Neural cell (in vitro differentiated cells): ENCODE measurements around the gene PMPCA. TPM values are rescaled to one million over a fixed set of nuclear protein-coding genes. Genes with fewer than 3 reads are reported as not detected.
"Not testable (repeated sequence)": the region's sequence is repeated elsewhere in the genome, so short reads cannot be mapped to it uniquely, and the experiment has no call there.

Experiments
- H2AFZ ChIP-seq: fragments of 200-600, 300-800 bp; sonication (generic), shearing (Covaris generic); 2 replicates; pipeline ENCODE4 v1.6.0; 2014; ENCODE audit warnings: low read depth, mild to moderate bottlenecking, antibody characterized with exemption, low read length, moderate library complexity
- H3F3A ChIP-seq: fragments of 200-600 bp; shearing (Covaris generic); 2 replicates; pipeline ENCODE4 v1.6.1; 2016; ENCODE audit warnings: mild to moderate bottlenecking, moderate library complexity, mixed read lengths, antibody characterized with exemption, low read length; ENCODE audit not compliant: insufficient read depth, poor library complexity, severe bottlenecking
- H3K27ac ChIP-seq: fragments of 200-600, 300-800 bp; sonication (generic), shearing (Covaris generic); 2 replicates; pipeline ENCODE4 v1.5.1; 2014; ENCODE audit warnings: mild to moderate bottlenecking, low read length, moderate library complexity
- H3K27me3 ChIP-seq: fragments of 300-800, 200-600 bp; sonication (generic), shearing (Covaris generic); 2 replicates; pipeline ENCODE4 v1.6.0; 2014; ENCODE audit warnings: mild to moderate bottlenecking, low read depth, low read length, moderate library complexity; ENCODE audit not compliant: insufficient read depth
- H3K36me3 ChIP-seq: fragments of 300-800, 200-600 bp; sonication (generic), shearing (Covaris generic); 2 replicates; pipeline ENCODE4 v1.5.1; 2014; ENCODE audit warnings: mild to moderate bottlenecking, antibody characterized with exemption, low read length, moderate library complexity; ENCODE audit not compliant: insufficient read depth
- H3K4me2 ChIP-seq: fragments of 300-800, 200-600 bp; sonication (generic), shearing (Covaris generic); 2 replicates; pipeline ENCODE4 v1.6.0; 2014; ENCODE audit warnings: mild to moderate bottlenecking, low read length
- H3K4me3 ChIP-seq: fragments of 300-800, 200-600 bp; sonication (generic), shearing (Covaris generic); 2 replicates; pipeline ENCODE4 v1.5.1; 2014; ENCODE audit warnings: mild to moderate bottlenecking, low read length, moderate library complexity
- H3K79me2 ChIP-seq: fragments of 200-600 bp; shearing (Covaris generic); replicated peaks from 2 replicates; pipeline ENCODE4 v1.6.0; 2014; ENCODE audit warnings: mild to moderate bottlenecking, low read length, moderate library complexity; ENCODE audit not compliant: insufficient read depth
- H3K9ac ChIP-seq: fragments of 300-800, 200-600 bp; sonication (generic), shearing (Covaris generic); 2 replicates; pipeline ENCODE4 v1.6.1; 2016; ENCODE audit warnings: mild to moderate bottlenecking, low read length, mixed read lengths
- H3K9me2 ChIP-seq: fragments of 200-600 bp; shearing (Covaris generic); 2 replicates; pipeline ENCODE4 v1.6.1; 2016; ENCODE audit warnings: mild to moderate bottlenecking, low read length, mixed read lengths; ENCODE audit not compliant: insufficient read depth
- H3K9me3 ChIP-seq: fragments of 200-600, 300-800 bp; sonication (generic), shearing (Covaris generic); 2 replicates; pipeline ENCODE4 v1.6.1; 2016; ENCODE audit warnings: mild to moderate bottlenecking, mixed run types, low read length, moderate library complexity, mixed read lengths
- H4K20me1 ChIP-seq: fragments of 200-600 bp; shearing (Covaris generic); 2 replicates; pipeline ENCODE4 v1.6.1; 2016; ENCODE audit warnings: mild to moderate bottlenecking, mixed run types; ENCODE audit not compliant: insufficient read depth
- CTCF ChIP-seq: fragments of 450-650 bp; IDR thresholded peaks from 2 replicates; pipeline ENCODE4 v1.5.1; 2014; ENCODE audit warnings: antibody characterized with exemption, mild to moderate bottlenecking, moderate library complexity; ENCODE audit not compliant: poor library complexity, severe bottlenecking
- EP300 ChIP-seq: fragments of 450-650 bp; conservative IDR thresholded peaks from 2 replicates; pipeline ENCODE4 v1.6.1; 2014; ENCODE audit warnings: antibody characterized with exemption, mild to moderate bottlenecking, moderate library complexity; ENCODE audit not compliant: poor library complexity, severe bottlenecking
- EZH2 ChIP-seq: fragments of 200-600, 300-800 bp; shearing (Covaris generic), sonication (generic); IDR thresholded peaks from 2 replicates; pipeline ENCODE4 v1.6.1; 2014; ENCODE audit warnings: antibody characterized with exemption, low read length, borderline replicate concordance, mild to moderate bottlenecking; ENCODE audit not compliant: insufficient read depth, poor library complexity, severe bottlenecking
- MXI1 ChIP-seq: fragments of 450-650 bp; conservative IDR thresholded peaks from 2 replicates; pipeline ENCODE4 v1.6.1; 2014; ENCODE audit warnings: antibody characterized with exemption, mild to moderate bottlenecking; ENCODE audit not compliant: poor library complexity, severe bottlenecking
- POLR2AphosphoS5 ChIP-seq: IDR thresholded peaks from 2 replicates; pipeline ENCODE4 v1.6.1; 2012
- RAD21 ChIP-seq: fragments of 450-650 bp; conservative IDR thresholded peaks from 2 replicates; pipeline ENCODE4 v1.6.1; 2014; ENCODE audit warnings: antibody characterized with exemption, mild to moderate bottlenecking, moderate library complexity
- REST ChIP-seq: IDR thresholded peaks from 2 replicates; pipeline ENCODE4 v1.6.1; 2012; ENCODE audit warnings: borderline replicate concordance
- SMC3 ChIP-seq: fragments of 450-650 bp; conservative IDR thresholded peaks from 2 replicates; pipeline ENCODE4 v1.6.1; 2014; ENCODE audit warnings: antibody characterized with exemption, mild to moderate bottlenecking, moderate library complexity; ENCODE audit not compliant: poor library complexity
- TAF1 ChIP-seq: IDR thresholded peaks from 2 replicates; pipeline ENCODE4 v1.6.1; 2012; ENCODE audit warnings: low read depth
- polyA plus RNA-seq: library from polyadenylated mRNA; depleted of rRNA; stranded (reverse); fragments of >200 nt; gene quantifications from 2 replicates; pipeline ENCODE4 v1.2.3, GENCODE V29; 2014

Gene PMPCA
- polyA plus RNA-seq, 1 donor from 2014 or later = 61.3 TPM

GRCh38 chr9:136423432-136424146 lies 13.1 kb downstream of the PMPCA start:
- Histone ChIP-seq H3K79me2 (no peaks in the 10 kb centered on the region), H4K20me1 (no peaks in the 10 kb centered on the region), H3K9ac (no peak overlapping the region), H3K4me2 (no peak overlapping the region), H3K4me3 (no peak overlapping the region), H3K36me3 (no peaks in the 10 kb centered on the region), H3K9me3 (no peaks in the 10 kb centered on the region), H2AFZ (no peak overlapping the region), H3F3A (no peaks in the 10 kb centered on the region), H3K9me2 (no peaks in the 10 kb centered on the region), H3K27me3 (no peaks in the 10 kb centered on the region), H3K27ac (no peak overlapping the region)
- TF ChIP-seq MXI1 (no peak), REST (no peak), EP300 (no peak), RAD21 (no peak), TAF1 (no peak), SMC3 (no peak), EZH2 (no peak), CTCF (no peak), POLR2AphosphoS5 (no peak)

GRCh38 chr9:136424750-136425362 lies 14.4 kb downstream of the PMPCA start:
- Histone ChIP-seq H3K4me3 (no peak overlapping the region), H3K9me3 (no peaks in the 10 kb centered on the region), H3K36me3 (no peaks in the 10 kb centered on the region), H3K79me2 (no peaks in the 10 kb centered on the region), H3K27me3 (no peaks in the 10 kb centered on the region), H3K4me2 (no peak overlapping the region), H3K9me2 (no peaks in the 10 kb centered on the region), H3K27ac (no peak overlapping the region), H4K20me1 (no peaks in the 10 kb centered on the region), H3K9ac (no peak overlapping the region), H2AFZ (no peak overlapping the region), H3F3A (no peaks in the 10 kb centered on the region)
- TF ChIP-seq RAD21 (no peak), SMC3 (no peak), EP300 (no peak), CTCF (no peak), EZH2 (no peak), POLR2AphosphoS5 (no peak), TAF1 (no peak), MXI1 (no peak), REST (no peak)

- not testable (repeated sequence) for H3K4me2 ChIP-seq, H3F3A ChIP-seq, H3K36me3 ChIP-seq, H3K9me2 ChIP-seq, H3K9ac ChIP-seq, H3K9me3 ChIP-seq, H2AFZ ChIP-seq, H3K27ac ChIP-seq, H4K20me1 ChIP-seq, H3K4me3 ChIP-seq, H3K79me2 ChIP-seq, H3K27me3 ChIP-seq
Measured at GRCh38 chr9:136425367-136425766, 14.9 kb downstream of the PMPCA start.
